Medulla oblongata (tissue), 1 donor: ENCODE results near the gene INHA.

Experiments used
- DNase-seq: peaks from one replicate; pipeline ENCODE4 v3.0.0-alpha.2; 2015; ENCODE audit errors: extremely low spot score

The INHA gene, protein sequence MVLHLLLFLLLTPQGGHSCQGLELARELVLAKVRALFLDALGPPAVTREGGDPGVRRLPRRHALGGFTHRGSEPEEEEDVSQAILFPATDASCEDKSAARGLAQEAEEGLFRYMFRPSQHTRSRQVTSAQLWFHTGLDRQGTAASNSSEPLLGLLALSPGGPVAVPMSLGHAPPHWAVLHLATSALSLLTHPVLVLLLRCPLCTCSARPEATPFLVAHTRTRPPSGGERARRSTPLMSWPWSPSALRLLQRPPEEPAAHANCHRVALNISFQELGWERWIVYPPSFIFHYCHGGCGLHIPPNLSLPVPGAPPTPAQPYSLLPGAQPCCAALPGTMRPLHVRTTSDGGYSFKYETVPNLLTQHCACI

DNA sequence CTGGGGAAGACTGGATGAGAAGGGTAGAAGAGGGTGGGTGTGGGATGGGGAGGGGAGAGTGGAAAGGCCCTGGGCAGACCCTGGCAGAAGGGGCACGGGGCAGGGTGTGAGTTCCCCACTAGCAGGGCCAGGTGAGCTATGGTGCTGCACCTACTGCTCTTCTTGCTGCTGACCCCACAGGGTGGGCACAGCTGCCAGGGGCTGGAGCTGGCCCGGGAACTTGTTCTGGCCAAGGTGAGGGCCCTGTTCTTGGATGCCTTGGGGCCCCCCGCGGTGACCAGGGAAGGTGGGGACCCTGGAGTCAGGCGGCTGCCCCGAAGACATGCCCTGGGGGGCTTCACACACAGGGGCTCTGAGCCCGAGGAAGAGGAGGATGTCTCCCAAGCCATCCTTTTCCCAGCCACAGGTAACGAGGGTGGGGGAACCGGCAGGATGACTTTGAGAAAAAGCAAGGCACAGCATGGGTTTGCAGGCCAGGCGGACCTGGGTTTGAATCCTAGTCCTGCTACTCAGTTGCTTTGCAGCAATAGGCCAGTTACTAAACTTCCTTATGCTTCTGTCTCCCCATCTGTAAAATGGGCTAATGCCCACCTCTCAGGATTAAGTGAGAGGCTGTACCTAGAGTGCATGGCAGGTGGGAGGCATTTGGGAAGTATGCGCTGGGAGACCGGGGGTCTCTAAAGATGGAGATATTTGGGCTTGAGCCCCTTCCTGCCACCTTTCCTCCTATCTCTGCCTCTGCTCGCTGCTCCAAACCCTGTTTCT is at the start of gene INHA:
INHA (plus strand) TSS at position 74 of the 765 bp plus-strand sequence; CDS start at position 139, 65 bp downstream.
- DNase-seq, result no peak

DNA sequence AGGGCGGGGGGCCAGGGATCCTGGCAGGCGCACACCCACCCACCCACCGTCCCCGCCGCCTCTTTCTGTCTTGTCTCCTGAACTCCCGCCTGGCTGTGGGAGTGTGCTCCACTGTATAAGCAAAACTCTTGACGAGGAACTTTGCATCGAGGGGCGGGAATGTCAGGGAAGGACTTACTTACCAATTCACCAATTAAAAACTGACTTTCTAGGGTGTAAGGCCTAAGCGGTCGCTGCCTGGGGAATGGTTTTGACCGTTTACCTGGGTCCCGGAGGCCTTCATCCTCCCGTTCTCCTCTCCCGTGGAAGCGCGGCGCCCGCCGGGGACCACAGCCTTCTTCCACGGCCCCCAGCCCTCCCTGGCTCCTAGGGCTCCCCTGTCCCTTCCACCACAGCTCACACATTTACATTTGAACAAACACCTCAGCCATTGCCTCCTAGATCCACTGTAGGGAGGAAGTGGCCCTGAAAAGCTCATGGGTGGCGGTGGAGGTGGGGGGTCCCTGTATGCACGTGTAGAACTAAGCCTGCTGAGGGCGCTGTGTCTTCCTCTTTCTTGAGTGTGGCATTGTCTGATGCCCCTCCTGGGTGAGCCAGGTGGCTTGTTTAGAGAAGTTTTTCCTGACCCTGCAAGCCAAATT is 49.0 kb upstream of the INHA start:
- no peak for DNase-seq

DNA sequence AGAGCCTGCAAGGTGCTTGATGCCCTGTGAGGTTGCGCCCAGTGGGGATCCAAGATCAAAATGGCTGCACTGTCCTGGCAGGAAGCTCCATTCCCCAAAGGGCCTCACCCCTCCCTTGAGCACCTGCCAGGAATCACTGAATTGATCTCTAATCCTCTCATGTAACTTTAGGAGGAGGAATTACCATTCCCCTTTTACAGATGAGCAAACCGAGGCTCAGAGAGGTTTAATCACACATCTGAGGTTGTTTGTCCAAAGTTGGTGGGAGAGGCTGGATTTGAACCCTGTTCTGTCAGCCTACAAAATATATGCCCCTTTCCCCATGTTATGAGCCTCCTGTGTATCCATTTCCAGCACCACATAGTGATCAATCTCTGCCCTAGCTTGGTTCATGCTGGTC is 47.3 kb upstream of the INHA start:
- DNase-seq, result no peak

DNA sequence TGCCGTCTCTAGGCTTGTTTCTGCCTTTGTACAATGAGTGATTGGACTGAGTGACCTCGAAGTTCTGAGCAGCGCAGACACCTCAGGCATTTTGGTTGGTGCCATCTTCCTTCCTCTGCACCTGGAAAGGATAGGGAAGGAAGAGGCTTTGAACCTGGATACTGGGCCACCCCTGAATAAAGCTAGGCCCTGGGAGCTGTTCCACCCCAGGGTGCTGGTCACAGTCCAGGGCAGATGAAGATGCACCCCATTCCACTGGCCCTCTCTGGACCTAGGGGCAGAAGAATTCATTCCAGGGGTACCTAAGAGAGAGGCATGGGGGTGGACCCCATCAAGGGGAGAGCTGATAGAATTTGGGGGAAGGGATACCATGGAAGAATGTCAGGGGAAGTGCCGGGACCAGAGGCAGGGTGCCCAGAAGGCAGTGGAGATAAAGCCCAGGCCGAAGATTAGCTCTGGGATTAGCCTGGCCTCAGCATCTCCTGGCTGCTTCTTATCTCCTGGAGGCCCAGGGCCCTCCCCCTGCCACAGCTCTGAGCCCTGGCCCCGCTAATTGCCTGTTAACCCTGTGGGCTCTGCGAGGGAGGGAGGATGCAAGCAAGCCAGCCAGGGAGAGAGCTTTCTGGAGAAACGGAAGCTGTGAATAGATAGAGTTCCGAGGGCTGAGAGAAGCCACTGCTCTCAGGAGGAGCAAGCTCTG is 46.4 kb upstream of the INHA start:
- DNase-seq, result no peak

DNA sequence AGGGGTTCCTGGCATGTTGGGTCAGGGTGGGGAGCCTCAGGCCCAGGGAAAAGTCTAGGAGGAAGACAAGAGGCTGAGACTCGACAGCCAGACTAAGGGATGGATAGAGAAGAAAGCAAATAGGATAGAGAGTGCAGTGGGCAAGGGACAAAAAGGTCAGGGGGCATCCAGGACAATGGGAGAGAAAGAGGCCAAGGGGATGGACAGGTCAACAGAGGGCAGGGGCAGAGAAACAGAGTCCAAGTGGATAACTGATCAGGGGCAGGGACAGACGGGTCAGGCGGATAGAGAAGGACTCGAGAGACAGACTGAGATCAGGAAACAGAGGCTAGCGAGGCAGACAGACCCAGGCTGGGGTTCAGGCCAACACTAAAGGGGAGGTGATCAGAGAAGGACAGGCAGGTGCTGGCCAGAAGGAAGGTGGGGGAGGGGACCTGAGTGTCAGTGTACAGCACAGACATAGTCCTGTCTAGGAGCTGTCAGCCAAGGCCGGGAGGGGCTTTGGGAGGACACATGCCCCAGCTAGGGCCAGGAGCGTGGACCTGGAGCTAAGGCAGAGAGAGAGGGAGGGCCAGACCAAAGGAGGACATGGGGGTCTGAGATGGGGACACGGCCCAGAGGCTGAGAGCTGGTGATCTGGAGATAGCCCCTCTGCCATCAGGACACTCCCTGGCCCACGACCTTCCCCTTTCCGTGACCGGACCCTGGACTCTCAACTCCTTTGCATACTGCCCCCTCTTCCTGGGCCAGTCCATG is 45.6 kb upstream of the INHA start:
- DNase-seq, result no peak

DNA sequence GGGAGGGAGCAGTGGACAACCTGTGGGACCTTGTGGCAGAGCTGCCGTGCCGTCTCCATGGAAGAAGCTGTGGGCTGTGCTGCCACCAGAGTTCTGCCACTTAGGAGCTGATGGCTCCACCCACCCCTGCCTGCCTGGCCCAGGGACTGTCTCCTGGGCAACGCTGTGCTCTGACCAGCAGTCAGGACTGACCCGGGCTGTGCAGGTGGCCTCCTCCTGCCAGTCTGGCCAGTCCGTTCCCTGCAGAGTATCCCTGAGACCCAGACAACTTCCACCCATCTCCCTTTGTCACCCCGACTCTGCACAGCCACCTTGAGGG is 45.1 kb upstream of the INHA start:
- DNase-seq, result no peak

DNA sequence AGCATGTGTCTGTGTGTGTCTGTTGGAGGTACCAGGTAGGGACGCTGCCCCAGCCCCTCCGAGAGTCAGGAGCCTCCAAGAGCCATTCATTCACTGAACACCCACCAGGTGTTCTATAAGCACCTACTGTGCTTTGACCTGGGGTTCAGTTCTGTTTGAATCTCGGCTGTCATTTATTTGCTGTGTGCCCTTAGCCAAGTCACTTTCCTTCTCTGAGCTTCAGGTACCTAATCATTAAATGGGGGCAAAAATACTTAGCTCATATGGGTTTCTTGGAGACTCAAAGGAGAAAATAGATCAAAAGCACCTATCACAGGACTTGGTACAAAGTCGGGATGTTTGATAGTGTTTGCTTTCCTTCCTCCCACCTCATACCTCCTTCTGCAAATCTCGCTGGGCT is 44.6 kb upstream of the INHA start:
- no peak for DNase-seq

DNA sequence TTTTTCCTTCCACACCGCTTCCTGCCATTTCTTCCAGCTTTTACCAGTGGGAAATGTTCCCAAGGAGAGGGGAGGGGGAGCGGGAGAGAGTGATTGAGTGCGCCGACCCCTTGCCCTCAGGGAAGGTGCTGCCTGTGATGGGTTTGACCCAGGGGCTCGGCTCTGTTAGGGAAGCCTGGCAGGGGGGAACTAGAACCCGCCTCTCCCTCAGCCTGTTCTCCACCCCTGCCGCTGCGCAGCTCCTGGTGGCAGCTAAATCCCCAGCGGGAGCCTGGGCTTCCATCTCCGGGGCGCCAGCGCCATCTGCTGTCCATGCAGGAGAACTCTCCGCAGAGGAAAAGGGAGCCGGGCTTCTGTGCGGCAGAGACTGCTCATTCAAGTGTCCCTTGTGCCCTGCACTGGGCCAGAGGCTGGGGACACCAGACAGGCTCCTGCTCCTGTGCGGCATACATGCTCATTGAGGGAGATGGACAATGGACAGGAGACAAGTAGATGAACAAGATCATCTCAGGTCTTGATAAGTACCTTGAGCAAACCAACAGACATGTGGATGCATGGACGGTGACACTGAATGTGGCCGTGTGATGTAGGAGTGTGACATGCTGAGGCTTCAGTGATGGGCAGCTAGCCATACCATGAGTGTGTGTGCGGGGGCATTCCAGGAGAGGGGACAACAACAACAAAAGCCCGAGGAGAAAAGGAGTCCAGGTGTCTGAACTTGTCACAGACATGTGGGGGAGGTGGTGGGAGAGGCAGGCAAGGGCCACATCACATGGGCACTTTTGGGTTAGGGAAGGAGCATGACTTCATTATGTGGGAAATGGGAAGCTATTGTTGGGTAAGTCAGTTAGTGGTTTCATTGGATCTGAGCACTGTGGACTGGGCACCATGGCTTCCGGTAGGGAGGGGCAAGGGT is 41.8 kb upstream of the INHA start:
- DNase-seq, result peak; percentile 91

DNA sequence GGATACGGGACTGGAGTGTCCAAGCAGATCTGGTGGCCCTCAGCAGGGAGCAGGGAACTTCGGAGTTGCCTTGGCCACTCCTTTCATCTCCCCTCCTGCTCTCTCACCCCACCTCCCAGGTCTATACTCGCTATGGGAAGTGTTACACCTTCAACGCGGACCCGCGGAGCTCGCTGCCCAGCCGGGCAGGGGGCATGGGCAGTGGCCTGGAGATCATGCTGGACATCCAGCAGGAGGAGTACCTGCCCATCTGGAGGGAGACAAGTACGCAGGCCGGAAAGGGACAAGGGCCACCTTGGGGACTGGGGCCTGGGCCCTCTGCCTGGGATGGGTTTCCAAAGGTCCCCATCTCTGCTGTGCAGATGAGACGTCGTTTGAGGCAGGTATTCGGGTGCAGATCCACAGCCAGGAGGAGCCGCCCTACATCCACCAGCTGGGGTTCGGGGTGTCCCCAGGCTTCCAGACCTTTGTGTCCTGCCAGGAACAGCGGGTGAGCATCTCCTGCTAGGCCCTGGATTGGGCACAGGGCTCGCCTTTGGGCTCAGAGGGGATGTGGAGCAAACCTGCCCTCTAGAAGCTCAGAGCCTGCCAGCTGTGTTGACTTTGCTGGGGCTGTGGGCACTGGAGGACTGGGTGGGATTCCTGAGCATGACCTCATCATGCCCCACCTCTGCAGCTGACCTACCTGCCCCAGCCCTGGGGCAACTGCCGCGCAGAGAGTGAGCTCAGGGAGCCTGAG is 40.3 kb upstream of the INHA start:
- DNase-seq, result no peak

DNA sequence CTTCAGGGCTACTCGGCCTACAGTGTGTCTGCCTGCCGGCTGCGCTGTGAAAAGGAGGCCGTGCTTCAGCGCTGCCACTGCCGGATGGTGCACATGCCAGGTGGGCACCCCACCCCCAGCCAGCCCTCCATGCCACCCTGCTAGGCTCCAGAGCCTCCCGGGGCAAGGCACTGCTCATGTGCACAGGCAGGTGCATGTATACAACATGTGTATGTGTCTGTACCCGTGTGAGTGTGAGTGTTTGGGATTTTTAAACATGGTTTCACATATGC is 39.8 kb upstream of the INHA start:
- DNase-seq, result no peak

DNA sequence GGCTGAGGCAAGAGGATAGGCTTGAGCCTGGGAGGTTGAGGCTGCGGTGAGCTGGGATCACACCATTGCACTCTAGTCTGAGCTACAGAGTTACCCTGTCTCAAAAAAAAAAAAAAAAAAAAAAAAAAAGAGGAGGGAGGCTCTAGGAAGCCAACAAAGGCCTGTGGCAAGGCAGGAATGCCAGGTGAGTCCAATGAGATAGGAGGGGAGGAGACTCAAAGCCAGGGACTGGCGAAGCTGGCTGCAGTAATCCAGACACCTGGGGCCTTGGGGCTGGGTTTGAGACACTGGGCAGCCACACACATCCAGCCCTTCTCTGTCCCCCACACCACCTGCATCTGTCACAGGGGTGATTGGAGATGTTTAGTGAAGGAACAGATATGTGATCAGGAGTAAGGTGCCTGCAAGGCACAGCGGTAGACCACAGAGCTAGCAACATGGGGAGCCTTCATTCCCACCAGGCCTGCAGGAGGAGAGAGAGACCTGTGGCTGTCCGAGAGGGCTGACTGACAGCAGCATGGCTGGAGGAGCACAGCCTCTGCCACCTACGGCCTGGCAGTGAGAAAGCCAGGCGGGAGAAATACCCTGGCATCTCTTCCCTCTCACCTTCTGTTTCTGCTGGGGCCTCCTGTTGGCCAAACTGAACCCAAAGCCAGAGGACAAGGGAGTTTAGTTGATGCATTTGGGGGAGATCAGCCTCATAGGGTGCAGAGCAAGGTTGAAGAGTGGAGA is 38.0 kb upstream of the INHA start:
- DNase-seq, result no peak

DNA sequence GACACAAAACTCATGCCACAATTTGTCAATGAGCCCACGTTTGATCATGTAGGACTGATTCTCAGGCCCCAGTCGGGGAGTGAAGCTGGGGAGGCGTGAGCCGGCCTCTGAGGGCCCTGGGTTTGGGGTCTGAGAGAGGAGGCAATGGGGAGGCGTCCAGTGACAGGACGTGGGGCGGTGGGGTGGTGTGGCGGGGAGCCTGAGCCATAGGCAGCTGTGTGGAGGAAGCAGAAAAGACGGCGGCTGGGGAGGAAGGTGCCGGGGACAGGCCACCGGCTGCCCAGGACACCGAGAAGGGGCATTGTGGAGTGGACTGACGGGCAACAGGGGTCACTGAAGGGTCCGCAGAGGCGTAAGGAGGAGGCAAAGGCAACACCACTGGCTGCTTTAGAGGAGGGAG is 35.7 kb upstream of the INHA start:
- DNase-seq, result no peak

DNA sequence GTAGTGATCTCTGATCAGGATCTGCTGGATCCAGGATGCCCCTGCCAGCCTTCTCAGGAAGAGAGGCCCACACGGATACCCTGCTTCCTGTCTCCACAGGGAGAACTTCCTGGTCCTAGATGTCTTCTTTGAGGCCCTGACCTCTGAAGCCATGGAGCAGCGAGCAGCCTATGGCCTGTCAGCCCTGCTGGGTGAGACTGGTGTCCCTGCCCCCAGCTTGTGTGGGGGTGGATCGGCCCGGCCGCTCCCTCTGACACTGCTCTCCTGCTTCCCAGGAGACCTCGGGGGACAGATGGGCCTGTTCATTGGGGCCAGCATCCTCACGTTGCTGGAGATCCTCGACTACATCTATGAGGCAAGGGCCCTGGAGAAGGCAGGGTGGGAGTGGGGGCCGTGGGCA is 35.1 kb upstream of the INHA start:
- DNase-seq, result no peak

DNA sequence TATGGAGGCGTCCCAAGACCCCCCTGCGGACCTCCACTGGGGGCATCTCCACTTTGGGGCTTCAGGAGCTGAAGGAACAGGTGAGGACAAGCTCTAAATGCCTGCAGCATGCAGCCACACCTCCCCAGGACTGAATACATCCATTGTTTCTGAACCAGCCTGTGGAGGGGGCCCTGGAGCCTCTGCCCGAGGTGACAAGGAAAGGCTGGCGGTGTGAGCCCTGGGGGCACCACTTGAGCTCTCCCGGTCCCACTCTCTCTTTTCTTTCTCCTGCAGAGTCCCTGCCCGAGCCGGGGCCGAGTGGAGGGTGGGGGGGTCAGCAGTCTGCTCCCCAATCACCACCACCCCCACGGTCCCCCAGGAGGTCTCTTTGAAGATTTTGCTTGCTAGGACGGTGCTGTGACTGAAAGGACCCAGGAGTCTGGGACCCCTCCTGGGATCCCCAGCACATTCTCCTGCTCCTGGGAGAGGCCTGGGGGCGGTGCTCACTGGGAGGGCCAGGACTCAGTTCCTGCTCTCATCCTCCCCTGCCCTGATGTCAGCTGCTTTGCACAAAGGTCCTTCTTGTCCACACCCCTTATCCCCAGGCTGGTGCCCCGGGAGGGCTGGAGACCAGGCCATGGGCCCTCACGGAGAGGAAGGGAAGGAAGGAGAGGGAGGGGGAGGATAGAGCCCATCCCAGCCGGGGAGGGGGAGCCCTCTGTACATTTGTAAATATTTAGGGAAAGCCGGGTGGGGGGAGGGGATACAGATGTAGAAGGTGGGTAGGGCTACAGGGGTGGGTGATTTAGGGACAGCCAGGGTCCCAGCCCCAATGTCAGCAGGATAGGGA is 34.2 kb upstream of the INHA start:
- DNase-seq, result peak; percentile 43

DNA sequence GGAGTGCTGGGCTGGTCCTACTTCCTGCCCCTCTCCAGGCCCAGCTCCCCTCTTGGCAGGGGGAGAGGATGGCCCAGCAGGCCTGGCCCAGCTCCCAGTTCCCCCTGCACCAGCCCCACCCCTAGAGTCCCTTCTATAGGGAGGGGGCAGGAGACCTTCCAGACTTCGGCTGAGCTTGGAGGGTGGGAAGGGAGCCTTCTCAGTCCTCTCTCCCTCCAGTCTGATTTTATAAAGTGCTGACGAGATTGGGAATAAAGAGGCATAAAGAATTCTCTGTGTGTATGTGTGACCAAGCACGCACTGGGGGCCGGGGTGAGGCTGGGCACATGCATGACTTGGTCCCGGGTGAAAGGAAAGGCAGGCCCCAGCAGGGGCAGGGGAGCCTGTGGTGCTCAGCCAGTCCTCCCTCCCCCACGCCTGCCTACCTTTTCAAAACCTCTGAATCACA is 33.6 kb upstream of the INHA start:
- DNase-seq, result peak; percentile 38

DNA sequence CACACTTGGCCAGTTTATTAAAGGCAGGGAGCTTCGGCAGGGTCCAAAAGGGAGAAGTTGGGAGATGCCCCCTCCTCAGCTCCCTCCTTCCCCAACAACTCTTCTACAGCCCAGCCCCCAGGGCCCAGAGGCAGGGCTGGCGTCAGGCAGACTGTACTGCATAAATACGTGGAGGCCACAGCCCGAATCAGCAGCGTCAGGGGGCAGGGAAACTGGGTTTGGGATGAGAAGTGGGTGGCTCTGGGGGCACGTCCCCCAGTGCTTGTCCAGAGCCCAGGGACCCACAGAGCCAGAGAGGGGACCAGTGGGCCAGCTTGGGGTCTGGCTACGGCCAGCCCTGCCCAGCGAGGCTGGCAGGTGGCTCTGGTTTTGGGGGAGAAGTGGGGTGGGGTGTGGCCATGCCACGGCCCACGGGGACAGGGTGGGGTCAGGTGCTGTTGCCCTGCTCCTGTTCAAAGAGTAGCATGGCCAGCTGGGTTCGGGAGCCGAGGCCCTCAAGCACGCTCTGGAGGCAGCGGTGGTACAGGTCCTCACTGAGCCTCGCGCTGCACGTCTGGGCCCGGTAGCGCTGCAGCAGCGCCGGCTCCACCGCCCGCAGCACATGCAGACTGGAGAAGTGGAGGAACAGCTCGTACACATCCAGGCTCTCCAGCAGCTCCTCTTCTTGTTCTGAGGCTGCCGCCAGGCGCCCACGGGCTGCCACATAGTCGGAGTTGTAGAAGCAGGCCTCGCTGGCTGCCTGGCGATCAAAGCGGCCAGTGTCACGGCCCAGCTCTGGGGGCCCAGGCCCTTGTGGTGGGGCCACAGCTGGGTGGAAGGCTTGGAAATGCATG is 32.9 kb upstream of the INHA start:
- no peak for DNase-seq

DNA sequence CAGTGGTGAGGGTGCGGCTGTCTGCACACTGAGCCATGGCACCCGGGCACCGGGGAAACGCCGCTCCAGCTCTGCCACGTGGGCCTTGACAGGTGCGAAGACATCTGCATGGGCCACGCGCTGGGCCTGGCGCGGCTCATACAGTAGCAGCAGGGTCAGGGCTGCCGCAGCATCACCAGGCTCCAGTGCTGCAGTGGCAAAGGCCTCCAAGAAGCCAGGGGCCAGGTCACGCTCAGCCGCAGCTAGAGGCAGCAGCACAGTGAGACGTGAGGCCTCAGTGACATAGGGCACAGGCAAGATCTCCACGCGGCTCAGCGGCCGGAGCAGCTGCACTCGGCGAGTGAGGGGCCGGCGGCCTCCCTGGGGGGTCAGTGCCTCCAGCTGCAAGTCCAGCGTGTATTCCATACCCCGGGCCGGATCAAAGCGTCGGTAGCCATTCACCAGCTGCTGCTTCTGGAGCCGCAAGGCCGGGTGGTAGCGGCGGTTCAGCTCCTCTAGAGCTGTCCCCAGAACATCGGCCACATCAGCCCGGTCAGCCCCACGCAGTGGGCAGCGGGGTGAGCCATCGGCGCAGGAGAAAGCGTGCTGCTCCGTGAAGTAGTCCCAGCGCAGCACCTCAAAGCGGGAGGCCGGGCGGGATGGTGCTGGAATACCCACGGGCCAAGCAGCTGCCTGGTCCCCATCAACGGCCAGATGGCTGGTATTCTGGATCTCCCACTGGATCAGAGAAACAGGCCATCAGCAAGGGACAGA is 32.0 kb upstream of the INHA start:
- DNase-seq, result no peak
